GM12801 (cell line): ENCODE measurements around the gene HOXB5.

Experiments used
- CTCF ChIP-seq: IDR thresholded peaks from one replicate; pipeline ENCODE4 v1.5.1; 2011; ENCODE audit warnings: control low read depth; ENCODE audit not compliant: insufficient read length; ENCODE audit errors: extremely low read depth

Gene HOXB5

DNA sequence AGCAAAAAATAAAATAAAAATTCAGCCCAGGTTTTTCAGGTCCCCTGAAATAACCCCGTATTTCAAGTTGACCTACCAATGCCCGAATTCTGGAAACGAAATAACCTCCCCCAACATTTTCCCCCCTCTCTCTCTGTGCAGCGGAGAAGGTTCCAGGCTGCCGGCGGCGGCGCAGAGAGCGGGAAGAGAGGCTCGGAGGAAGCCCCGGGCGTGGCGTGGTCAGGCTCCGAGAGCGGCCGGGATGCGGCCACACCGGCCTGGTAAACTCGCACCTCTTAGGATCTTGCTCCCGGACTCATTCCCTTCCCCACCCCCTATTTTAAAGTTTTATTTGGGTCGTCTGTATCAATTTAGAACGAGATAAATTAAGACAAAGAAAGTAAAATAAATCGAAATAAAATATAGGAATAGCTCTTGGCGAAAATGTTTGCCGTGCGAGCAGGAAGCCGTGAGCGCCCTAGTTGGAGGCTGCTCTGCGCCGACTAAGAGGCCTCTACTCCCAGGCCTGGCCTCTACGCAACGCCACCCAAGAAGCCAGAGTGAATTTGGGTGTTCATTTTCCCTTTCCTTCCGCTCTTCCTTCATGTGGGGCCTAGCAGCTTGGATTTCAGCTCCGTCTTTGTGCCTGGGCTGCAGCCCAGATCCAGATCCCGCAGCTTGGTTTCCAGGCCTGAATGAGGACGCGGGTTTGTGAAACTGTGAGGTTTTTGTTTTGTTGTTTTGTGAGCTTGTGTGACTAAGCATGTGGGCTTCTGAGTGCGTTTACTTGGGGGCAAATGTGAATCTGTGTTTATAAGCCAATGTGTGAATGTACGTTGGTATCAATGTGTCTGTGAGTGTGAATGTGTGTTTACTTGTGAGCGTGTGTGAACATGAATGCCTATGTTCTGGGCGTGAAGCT is 12.7 kb upstream of the HOXB5 start:
- no peak for TF ChIP-seq CTCF

DNA sequence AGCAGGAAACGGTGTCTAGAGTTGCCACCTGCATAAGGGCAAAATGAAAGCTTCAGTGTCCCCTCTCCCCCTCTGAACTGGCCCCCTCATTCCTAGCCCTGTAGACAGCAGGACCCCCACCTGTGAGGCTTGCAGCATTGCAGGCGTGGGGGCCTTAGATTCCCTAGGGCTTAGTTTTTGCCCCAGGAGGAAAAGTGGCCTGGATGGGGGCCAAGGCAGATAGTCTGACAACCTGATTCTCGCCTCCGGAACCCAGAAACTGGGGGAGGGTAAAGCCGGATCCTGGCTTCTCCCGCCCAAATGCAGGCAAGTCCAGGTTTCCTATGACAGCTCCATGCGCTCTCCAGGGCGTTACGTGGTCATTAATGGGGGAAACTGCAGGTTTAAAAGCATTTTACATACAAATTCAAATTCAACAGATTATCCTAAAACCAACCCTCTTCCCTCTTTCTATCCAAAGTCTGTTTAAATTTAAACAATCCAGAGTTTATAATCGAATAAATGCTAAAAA is 11.9 kb upstream of the HOXB5 start:
- TF ChIP-seq CTCF = no peak

GRCh38 chr17:48604770-48605329 is 11.3 kb upstream of the HOXB5 start, which contains the start of gene HOXB6:
Gene HOXB6, minus strand, starts transcription at chr17:48604986. Its CDS starts 6,836 bp downstream, at chr17:48598150.
- TF ChIP-seq CTCF = no peak

GRCh38 chr17:48603959-48604769 is 10.6 kb upstream of the HOXB5 start:
- no peak for TF ChIP-seq CTCF

DNA sequence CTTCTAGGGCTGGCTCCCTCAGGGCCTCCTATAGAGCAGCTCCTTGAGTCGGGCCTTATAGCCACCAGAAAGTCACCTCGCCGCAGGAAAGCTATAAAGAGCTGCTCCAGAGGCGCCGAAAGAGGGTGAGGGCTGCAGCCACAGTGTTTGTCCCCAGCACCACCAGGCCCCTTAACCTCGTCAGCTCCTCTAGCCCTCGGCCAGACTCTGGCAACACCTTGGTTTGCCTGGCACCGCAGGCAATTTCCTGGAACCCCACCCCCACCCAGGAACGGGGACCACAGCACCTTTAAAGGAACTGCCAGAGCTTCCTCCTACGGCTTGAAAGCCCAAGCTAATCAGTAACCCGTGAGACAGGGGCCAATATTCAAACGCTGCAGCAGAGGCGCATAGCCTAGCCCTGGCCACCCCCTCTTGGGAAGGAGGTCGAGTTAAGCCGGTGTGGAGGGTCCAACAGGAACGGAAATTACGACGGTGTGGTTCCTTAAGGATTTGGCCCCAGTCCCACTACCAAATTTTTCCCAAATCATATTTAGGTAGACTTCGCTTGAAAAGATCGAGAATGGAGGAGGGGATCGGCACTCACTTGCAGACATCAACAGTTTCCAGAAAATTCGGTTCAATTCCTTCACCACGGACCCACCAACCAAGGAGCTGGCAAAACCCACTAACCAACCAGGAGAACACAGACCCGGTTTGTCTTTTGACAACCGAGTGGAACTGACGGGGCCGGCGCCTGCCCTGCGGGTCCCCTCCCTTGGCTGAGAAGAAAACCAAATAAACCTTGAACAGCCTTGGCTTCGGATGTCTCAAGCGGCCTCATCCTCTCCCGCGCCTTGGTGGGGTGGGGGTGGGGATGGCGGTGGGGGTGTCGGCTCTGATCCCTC is 8.2 kb upstream of the HOXB5 start:
- no peak for TF ChIP-seq CTCF

DNA sequence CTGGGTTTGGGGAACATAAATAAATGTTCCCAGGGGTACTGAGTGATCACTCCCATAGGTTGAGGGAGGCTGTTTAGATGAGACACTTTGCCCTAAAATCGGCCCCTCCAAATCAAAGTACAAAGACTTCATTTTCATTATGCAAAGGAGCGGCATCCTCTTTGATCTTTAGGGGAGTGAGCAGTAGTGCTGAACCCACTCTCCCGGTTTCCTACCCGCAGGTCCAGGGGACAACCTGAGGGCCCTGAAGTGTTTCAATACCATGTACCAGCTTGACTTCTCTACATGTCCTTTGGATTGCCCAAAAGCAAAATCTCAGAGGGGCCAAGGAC is 7.6 kb upstream of the HOXB5 start:
- TF ChIP-seq CTCF = no peak
